Fibroblast of lung (primary cell): ENCODE measurements around the gene APOM. TPM values are rescaled to one million over a fixed set of nuclear protein-coding genes. Genes with fewer than 3 reads are reported as not detected.
A peak's percentile ranks its signal among the peaks of the same experiment; 100 is the strongest.

Experiments used
- DNase-seq, 2 donors: peaks; one replicate each; pipeline versions ENCODE4 v3.0.0 to v3.0.0-alpha.2; 2010; ENCODE audit warnings: low read depth in 2 of 2
- H2AFZ ChIP-seq: 2 replicates; pipeline ENCODE4 v1.5.1; 2012; ENCODE audit warnings: low read length, control low read depth, inconsistent platforms
- H3K27ac ChIP-seq: 2 replicates; pipeline ENCODE4 v1.5.1; 2011; ENCODE audit warnings: low read length, control low read depth; ENCODE audit not compliant: insufficient read depth
- H3K27me3 ChIP-seq: 2 replicates; pipeline ENCODE4 v1.5.1; 2011; ENCODE audit warnings: mild to moderate bottlenecking, low read length; ENCODE audit not compliant: control insufficient read depth, insufficient read depth
- H3K36me3 ChIP-seq: 2 replicates; pipeline ENCODE4 v1.5.1; 2011; ENCODE audit warnings: low read length; ENCODE audit not compliant: control insufficient read depth, insufficient read depth
- H3K4me1 ChIP-seq: 2 replicates; pipeline ENCODE4 v1.5.1; 2011; ENCODE audit warnings: low read length; ENCODE audit not compliant: control insufficient read depth, insufficient read depth; ENCODE audit errors: extremely low read depth
- H3K4me2 ChIP-seq: 2 replicates; pipeline ENCODE4 v1.5.1; 2011; ENCODE audit warnings: low read length, control low read depth; ENCODE audit not compliant: insufficient read depth; ENCODE audit errors: extremely low read depth
- H3K4me3 ChIP-seq, 4 experiments: fragments of 200-600 bp in 1 of 4; sonication (generic) in 1 of 4; replicated peaks in 1 of 4; 2 replicates each; pipeline ENCODE4 v1.5.1; 2011 to 2016; ENCODE audit warnings: low read length in 4 of 4, low read depth in 3 of 4, mild to moderate bottlenecking in 3 of 4, control low read depth in 2 of 4, inconsistent platforms in 1 of 4, mixed read lengths in 1 of 4; ENCODE audit not compliant: insufficient read depth in 1 of 4; ENCODE audit errors: control extremely low read depth in 1 of 4
- H3K79me2 ChIP-seq: 2 replicates; pipeline ENCODE4 v1.5.1; 2012; ENCODE audit warnings: mild to moderate bottlenecking, low read length, inconsistent platforms; ENCODE audit not compliant: control insufficient read depth, insufficient read depth
- H3K9ac ChIP-seq: 2 replicates; pipeline ENCODE4 v1.5.1; 2011; ENCODE audit warnings: mild to moderate bottlenecking, low read length, control low read depth; ENCODE audit not compliant: insufficient read depth
- H3K9me3 ChIP-seq: 2 replicates; pipeline ENCODE4 v1.5.1; 2012; ENCODE audit warnings: low read depth, low read length; ENCODE audit not compliant: control insufficient read depth, insufficient read depth
- H4K20me1 ChIP-seq: 2 replicates; pipeline ENCODE4 v1.5.1; 2011; ENCODE audit warnings: low read length; ENCODE audit not compliant: control insufficient read depth, insufficient read depth; ENCODE audit errors: extremely low read depth
- CTCF ChIP-seq, 2 donors: IDR thresholded peaks in 1 of 2; conservative IDR thresholded peaks in 1 of 2; 1 replicate in 1 of 2; 2 replicates in 1 of 2; pipeline ENCODE4 v1.5.1; 2011 to 2012; ENCODE audit warnings: low read length in 2 of 2, control low read depth in 1 of 2, inconsistent platforms in 1 of 2, low read depth in 1 of 2, mild to moderate bottlenecking in 1 of 2
- EZH2 ChIP-seq: IDR thresholded peaks from 2 replicates; pipeline ENCODE4 v1.5.1; 2012; ENCODE audit warnings: low read length, control low read depth, mild to moderate bottlenecking; ENCODE audit errors: missing control alignments
- polyA plus RNA-seq, 2 donors: library from polyadenylated mRNA; depleted of rRNA in 1 of 2; stranded (reverse) in 1 of 2; unstranded in 1 of 2; fragments of >200 nt; gene quantifications; 2 replicates each; pipeline ENCODE4 v1.2.1, GENCODE V29; 2011 to 2012; ENCODE audit warnings: missing spikeins in 1 of 2
- total RNA-seq: library from RNA; depleted of rRNA; stranded (reverse); fragments of >200 nt; gene quantifications from 2 replicates; pipeline ENCODE4 v1.2.1, GENCODE V29; 2014

Gene APOM
- total and polyA plus RNA-seq, 2 donors (not counting 1 experiment from before 2014, with no cell fraction given), result 0.99 to 3.9 TPM

GRCh38 chr6:31677955-31678354 is 22.3 kb downstream of the APOM start:
- peaks cover 2% of the 10 kb centered on the region for H3K36me3 ChIP-seq
- H3K27ac ChIP-seq, result no peak overlapping the region
- TF ChIP-seq EZH2 (no peak), CTCF (conservative IDR thresholded peaks at IDR 0.05 in 1 of 2, IDR thresholded peaks at IDR 0.05 in 1 of 2; ENCODE audit: low read depth in 1 of 2, low read length in 2 of 2) (no peak)
- no peaks in the 10 kb centered on the region for H3K9me3 ChIP-seq
- H3K27me3 ChIP-seq, result no peaks in the 10 kb centered on the region
- H3K9ac ChIP-seq, result no peak overlapping the region
- H3K4me3 ChIP-seq, result no peak overlapping the region
- H4K20me1 ChIP-seq, result no peaks in the 10 kb centered on the region
- no peak overlapping the region for H2AFZ ChIP-seq
- H3K4me2 ChIP-seq, result no peak overlapping the region
- no peaks in the 10 kb centered on the region for H3K79me2 ChIP-seq
- no peak for DNase-seq
- H3K4me1 ChIP-seq, result peaks cover 9% of the 10 kb centered on the region

GRCh38 chr6:31680226-31681134 is 24.8 kb downstream of the APOM start, which contains the start of gene LY6G5C:
Gene LY6G5C (minus strand): TSS chr6:31681067. CDS start chr6:31680373, 694 bp downstream.
- peak within 1 kb of the TSS; percentile 78 for H2AFZ ChIP-seq
- peak within 1 kb of the TSS; percentile 43 to 58 (median 57) for H3K4me3 ChIP-seq
- H3K79me2 ChIP-seq, result no peaks in the 10 kb centered on the region
- H3K9ac ChIP-seq, result peak within 1 kb of the TSS; percentile 71
- peak; percentile 85 to 96 for DNase-seq
- no peaks in the 10 kb centered on the region for H3K27me3 ChIP-seq
- H3K4me1 ChIP-seq, result peaks cover 12% of the 10 kb centered on the region
- peak within 1 kb of the TSS; percentile 80 for H3K27ac ChIP-seq
- no peaks in the 10 kb centered on the region for H4K20me1 ChIP-seq
- H3K36me3 ChIP-seq, result peaks cover under 1% of the 10 kb centered on the region
- TF ChIP-seq CTCF (conservative IDR thresholded peaks at IDR 0.05 in 1 of 2, IDR thresholded peaks at IDR 0.05 in 1 of 2; ENCODE audit: low read depth in 1 of 2, low read length in 2 of 2), result peak; percentile 61 to 76
- TF ChIP-seq EZH2, result no peak
- peak within 1 kb of the TSS; percentile 97 for H3K4me2 ChIP-seq
- no peaks in the 10 kb centered on the region for H3K9me3 ChIP-seq

GRCh38 chr6:31681135-31681671 is 25.5 kb downstream of the APOM start:
- H3K4me1 ChIP-seq, result peaks cover 12% of the 10 kb centered on the region
- no peaks in the 10 kb centered on the region for H4K20me1 ChIP-seq
- peak overlapping the region; percentile 97 for H3K4me2 ChIP-seq
- no peak for TF ChIP-seq EZH2
- peak in 1 of 2 donors; percentile 13 for TF ChIP-seq CTCF (conservative IDR thresholded peaks at IDR 0.05 in 1 of 2, IDR thresholded peaks at IDR 0.05 in 1 of 2; ENCODE audit: low read depth in 1 of 2, low read length in 2 of 2)
- H3K9me3 ChIP-seq, result no peaks in the 10 kb centered on the region
- H3K4me3 ChIP-seq, result peak overlapping the region; percentile 43 to 58 (median 57)
- peaks cover 2% of the 10 kb centered on the region for H3K36me3 ChIP-seq
- H3K27ac ChIP-seq, result peak overlapping the region; percentile 80
- peak overlapping the region; percentile 71 for H3K9ac ChIP-seq
- no peaks in the 10 kb centered on the region for H3K79me2 ChIP-seq
- no peaks in the 10 kb centered on the region for H3K27me3 ChIP-seq
- DNase-seq, result peak; percentile 34 to 41
- peak overlapping the region; percentile 78 for H2AFZ ChIP-seq
